Bladder microvascular endothelial cell (primary cell): ENCODE measurements around the gene ARHGAP5. TPM values are rescaled to one million over a fixed set of nuclear protein-coding genes. Genes with fewer than 3 reads are reported as not detected.

Source experiments
- total RNA-seq: library from RNA; depleted of rRNA; stranded (reverse); fragments of >200 nt; gene quantifications from 2 replicates; pipeline ENCODE4 v1.2.3, GENCODE V29; 2014

The ARHGAP5 gene
- 23.6 and 54.6 TPM in 2 replicates for total RNA-seq

GRCh38 chr14:32077081-32078022 lies at the start of gene ARHGAP5:
Gene ARHGAP5 (plus strand): TSS chr14:32077304. CDS start chr14:32090670, 13,366 bp downstream.

GRCh38 chr14:32201816-32202490 lies 124.8 kb downstream of the ARHGAP5 start, which contains the start of gene RNU6-7:
Gene RNU6-7 (plus strand): TSS chr14:32202045.

DNA sequence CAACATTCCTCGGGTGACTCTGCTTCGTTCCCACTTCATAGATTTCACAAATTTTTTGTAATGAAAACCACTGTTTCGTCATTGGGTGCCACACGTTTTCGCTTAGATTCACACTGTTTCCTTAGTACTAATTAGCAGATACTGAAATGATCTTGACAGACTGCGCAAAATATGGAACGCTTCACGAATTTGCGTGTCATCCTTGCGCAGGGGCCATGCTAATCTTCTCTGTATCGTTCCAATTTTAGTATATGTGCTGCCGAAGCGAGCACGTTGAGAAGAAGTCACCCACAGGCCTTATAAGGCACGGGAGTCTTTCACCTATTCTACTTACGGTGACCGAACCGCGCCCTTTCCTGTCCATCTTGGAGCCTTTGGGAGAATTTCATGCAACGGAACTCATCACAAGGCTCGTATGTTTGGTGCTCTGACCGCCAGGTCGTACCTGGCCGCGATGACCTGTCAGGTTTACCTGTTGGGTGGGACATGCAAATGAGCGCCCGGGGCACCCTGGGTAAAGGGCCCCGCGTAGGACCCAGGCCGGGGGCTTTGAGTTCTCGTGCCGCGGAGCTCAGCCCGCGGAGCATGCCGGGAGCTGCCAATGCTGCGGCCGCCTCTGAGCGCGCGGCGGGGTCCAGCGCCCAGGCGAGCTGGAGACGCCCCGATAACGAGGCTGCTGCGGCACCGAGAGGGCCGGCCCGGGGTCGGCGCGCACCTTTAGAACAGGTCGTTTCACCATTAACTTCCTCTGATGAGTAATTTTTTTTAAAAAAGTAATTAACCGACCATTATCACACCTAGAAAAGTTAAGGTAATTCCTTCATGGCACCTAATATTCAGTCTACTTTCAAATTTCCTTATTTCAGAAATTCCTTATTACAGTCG lies 126.1 kb downstream of the ARHGAP5 start, which contains the start of gene RNU6-8:
Gene RNU6-8 (minus strand): TSS at position 272 of the 885 bp plus-strand sequence.

Other genes starting within 250 kb of the ARHGAP5 start
- not detected in 2 replicates for gene RNU6-7, start 124.7 kb downstream of the ARHGAP5 start, total RNA-seq
- not detected in 2 replicates for gene RNU6-8, start 126.0 kb downstream of the ARHGAP5 start, total RNA-seq